Endothelial cell of umbilical vein (primary cell): ENCODE results near the gene FHIT. TPM values are rescaled to one million over a fixed set of nuclear protein-coding genes. Genes with fewer than 3 reads are reported as not detected.

ENCODE experiments used
- BruUV-seq: library from RNA; stranded (reverse); fragments of 400-500 nt; replicated peaks from 2 replicates; lab custom pipeline; 2021; lab: Mats Ljungman, UMichigan
- CTCF ChIA-PET: fragments of 300-600, 350-600 bp; sonication (Branson Sonifier 250); formaldehyde crosslinking; loops from one replicate; lab custom pipeline; 2021; ENCODE audit warnings: antibody characterized with exemption, inconsistent platforms; lab: Charles Lee
- POLR2A ChIA-PET: fragments of 300-600, 350-600 bp; sonication (Branson Sonifier 250); formaldehyde crosslinking; loops from one replicate; lab custom pipeline; 2021; ENCODE audit warnings: antibody characterized with exemption, inconsistent platforms; lab: Charles Lee
- DNase-seq: peaks from one replicate; pipeline ENCODE4 v3.0.0-alpha.2; 2011; ENCODE audit warnings: low read depth, low spot score
- FAIRE-seq: peaks from 2 replicates; lab custom pipeline; 2011; peaks lifted over from hg19 to GRCh38; lab: Jason Lieb, UNC
- H2AFZ ChIP-seq: 2 replicates; pipeline ENCODE4 v1.6.0; 2012; ENCODE audit warnings: low read depth, low read length, control low read depth, inconsistent platforms
- H3K27ac ChIP-seq: 2 replicates; pipeline ENCODE4 v1.5.1; 2011; ENCODE audit warnings: low read depth, mild to moderate bottlenecking, control low read depth, low read length, moderate library complexity; ENCODE audit not compliant: insufficient read depth
- H3K27me3 ChIP-seq, 2 experiments: 2 replicates each; pipeline versions ENCODE4 v1.6.0 to v1.6.1; 2011; ENCODE audit warnings: low read length in 2 of 2, mixed read lengths in 1 of 2; ENCODE audit not compliant: control insufficient read depth in 2 of 2, insufficient read depth in 2 of 2
- H3K36me3 ChIP-seq, 2 experiments: 2 replicates in 1 of 2; 3 replicates in 1 of 2; pipeline ENCODE4 v1.5.1; 2011; ENCODE audit warnings: low read length in 2 of 2, mild to moderate bottlenecking in 1 of 2, moderate library complexity in 1 of 2; ENCODE audit not compliant: control insufficient read depth in 2 of 2, insufficient read depth in 2 of 2; ENCODE audit errors: extremely low read depth in 1 of 2
- H3K4me1 ChIP-seq: 3 replicates; pipeline ENCODE4 v1.5.1; 2011; ENCODE audit warnings: mild to moderate bottlenecking, low read length; ENCODE audit not compliant: control insufficient read depth, insufficient read depth; ENCODE audit errors: extremely low read depth
- H3K4me2 ChIP-seq: 2 replicates; pipeline ENCODE4 v1.6.1; 2011; ENCODE audit warnings: low read length, control low read depth, mixed read lengths; ENCODE audit not compliant: insufficient read depth
- H3K4me3 ChIP-seq, 3 experiments: fragments of 200-600 bp in 1 of 3; sonication (generic), shearing (Covaris generic) in 1 of 3; replicated peaks in 1 of 3; 2 replicates each; pipeline ENCODE4 v1.5.1; 2011 to 2016; ENCODE audit warnings: control low read depth in 3 of 3, low read length in 3 of 3, mild to moderate bottlenecking in 2 of 3, inconsistent platforms in 1 of 3, low read depth in 1 of 3, moderate library complexity in 1 of 3; ENCODE audit not compliant: insufficient read depth in 1 of 3
- H3K79me2 ChIP-seq: 2 replicates; pipeline ENCODE4 v1.6.0; 2012; ENCODE audit warnings: low read length, inconsistent platforms; ENCODE audit not compliant: control insufficient read depth, insufficient read depth
- H3K9ac ChIP-seq: replicated peaks from 2 replicates; pipeline ENCODE3; 2011; ENCODE audit warnings: low read length, control low read depth; ENCODE audit not compliant: insufficient read depth; ENCODE audit errors: extremely low read depth
- H3K9me1 ChIP-seq: replicated peaks from 3 replicates; pipeline ENCODE4 v1.6.0; 2011; ENCODE audit warnings: mild to moderate bottlenecking, low read length; ENCODE audit not compliant: control insufficient read depth, insufficient read depth; ENCODE audit errors: extremely low read depth
- H3K9me3 ChIP-seq: replicated peaks from 2 replicates; pipeline ENCODE4 v1.5.1; 2012; ENCODE audit warnings: low read length, inconsistent platforms; ENCODE audit not compliant: control insufficient read depth, insufficient read depth
- H4K20me1 ChIP-seq: replicated peaks from 2 replicates; pipeline ENCODE3; 2011; ENCODE audit warnings: mild to moderate bottlenecking, low read length; ENCODE audit not compliant: control insufficient read depth, insufficient read depth; ENCODE audit errors: extremely low read depth
- CTCF ChIP-seq, 2 donors: IDR thresholded peaks; 1 replicate in 1 of 2; 2 replicates in 1 of 2; pipeline ENCODE4 v1.5.1; 2011; ENCODE audit warnings: low read length in 2 of 2, mild to moderate bottlenecking in 2 of 2, moderate library complexity in 2 of 2, control low read depth in 1 of 2, inconsistent platforms in 1 of 2, low read depth in 1 of 2; ENCODE audit not compliant: insufficient read depth in 1 of 2; ENCODE audit errors: extremely low read depth in 1 of 2
- EZH2 ChIP-seq: IDR thresholded peaks from 2 replicates; pipeline ENCODE4 v1.6.1; 2012; ENCODE audit warnings: borderline replicate concordance, low read depth, mild to moderate bottlenecking, moderate library complexity, low read length, inconsistent platforms; ENCODE audit not compliant: severe bottlenecking
- FOS ChIP-seq: IDR thresholded peaks from 2 replicates; pipeline ENCODE4 v1.6.1; 2011; ENCODE audit warnings: mild to moderate bottlenecking, low read length, moderate library complexity, borderline replicate concordance; ENCODE audit not compliant: insufficient read depth
- GATA2 ChIP-seq: IDR thresholded peaks from 2 replicates; pipeline ENCODE4 v1.7.0; 2011; ENCODE audit warnings: low read depth, mild to moderate bottlenecking, moderate library complexity, mixed read lengths, low read length; ENCODE audit not compliant: insufficient read length, insufficient read depth
- MYC ChIP-seq: IDR thresholded peaks from one replicate; pipeline ENCODE4 v1.6.1; 2011; ENCODE audit warnings: mild to moderate bottlenecking, low read depth, low read length
- POLR2AphosphoS5 ChIP-seq: IDR thresholded peaks from 2 replicates; pipeline ENCODE4 v1.6.1; 2012; ENCODE audit warnings: low read depth, mild to moderate bottlenecking, control low read depth, low read length, moderate library complexity; ENCODE audit not compliant: insufficient read depth
- dilution Hi-C: fragments of 300-500 bp; cut with MboI; formaldehyde crosslinking; loops from one replicate; pipeline ENCODE4 v1.15.0; 2019; ENCODE audit warnings: low sequenced_read_pairs; ENCODE audit not compliant: extremely low pct_ligation_motif_present
- intact Hi-C: fragments of 100-400 bp; cut with micrococcal nuclease; formaldehyde crosslinking; loops from one replicate; pipeline ENCODE4 v1.10.0; 2022
- polyA plus RNA-seq, 4 experiments: library from polyadenylated mRNA; depleted of rRNA in 3 of 4; stranded (reverse) in 3 of 4; unstranded in 1 of 4; fragments of >200 nt; gene quantifications; 2 replicates each; pipeline versions ENCODE4 v1.2.1 to v1.2.3, GENCODE V29; 2011 to 2012; ENCODE audit warnings: missing spikeins in 1 of 4
- total RNA-seq: library from RNA; stranded (reverse); gene quantifications from 2 replicates; pipeline ENCODE4 v1.2.3, GENCODE V29; 2021
- TF ChIP-seq, protein P1 (sequence below): IDR thresholded peaks from 2 replicates; pipeline ENCODE4 v1.6.1; 2011; ENCODE audit not compliant: insufficient read depth, insufficient read length

Gene FHIT
- total and polyA plus RNA-seq, 2 donors (not counting 3 experiments of a cell fraction or from before 2014, with no cell fraction given), result 0.47 to 2.2 TPM

DNA sequence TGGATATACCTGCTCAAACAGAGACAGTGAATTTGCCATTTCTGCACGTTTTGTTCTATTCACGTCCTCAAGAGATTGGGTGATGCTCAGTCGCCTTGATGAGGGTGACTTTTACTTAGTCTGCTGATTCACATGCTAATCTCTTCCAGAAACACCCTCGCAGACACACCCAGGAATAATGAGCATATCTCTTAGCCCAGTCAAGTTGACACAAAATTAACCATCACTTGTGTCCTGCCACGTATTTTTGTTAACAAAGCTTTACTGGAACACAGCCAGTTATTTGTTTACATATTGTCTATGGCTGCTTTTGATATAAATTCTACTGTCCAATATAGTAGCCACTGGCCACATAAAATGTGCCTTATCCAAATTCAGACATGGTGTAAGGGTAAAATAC is 218.3 kb downstream of the FHIT start:
- Histone ChIP-seq H3K4me1 (no peaks in the 10 kb centered on the region), H2AFZ (no peak overlapping the region), H4K20me1 (no peaks in the 10 kb centered on the region), H3K4me2 (no peak overlapping the region), H3K79me2 (no peaks in the 10 kb centered on the region), H3K9me1 (no peaks in the 10 kb centered on the region), H3K27me3 (no peaks in the 10 kb centered on the region), H3K27ac (no peak overlapping the region), H3K4me3 (no peak overlapping the region), H3K9me3 (no peaks in the 10 kb centered on the region), H3K9ac (no peak overlapping the region), H3K36me3 (no peaks in the 10 kb centered on the region)
- POLR2A ChIA-PET, result no interaction called here
- CTCF ChIA-PET, result no interaction called here
- TF ChIP-seq, protein P1, sequence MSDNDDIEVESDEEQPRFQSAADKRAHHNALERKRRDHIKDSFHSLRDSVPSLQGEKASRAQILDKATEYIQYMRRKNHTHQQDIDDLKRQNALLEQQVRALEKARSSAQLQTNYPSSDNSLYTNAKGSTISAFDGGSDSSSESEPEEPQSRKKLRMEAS, result no peak
- TF ChIP-seq MYC (no peak), EZH2 (no peak), POLR2AphosphoS5 (no peak)
- intact Hi-C loops (no loop called here), dilution Hi-C loops (no loop called here)
- no peak for FAIRE-seq
- DNase-seq, result no peak
- BruUV-seq, result no TSS peak

- H3K9ac ChIP-seq, result no peak overlapping the region
Observed at GRCh38 chr3:61031503-61031902, 219.7 kb downstream of the FHIT start.

More at GRCh38 chr3:61031503-61031902, 219.7 kb downstream of the FHIT start:
- Histone ChIP-seq H4K20me1 (no peaks in the 10 kb centered on the region), H3K4me1 (no peaks in the 10 kb centered on the region), H2AFZ (no peak overlapping the region), H3K27me3 (no peaks in the 10 kb centered on the region), H3K4me2 (no peak overlapping the region), H3K9me1 (no peaks in the 10 kb centered on the region), H3K4me3 (no peak overlapping the region), H3K79me2 (no peaks in the 10 kb centered on the region), H3K27ac (no peak overlapping the region), H3K36me3 (no peaks in the 10 kb centered on the region), H3K9me3 (no peaks in the 10 kb centered on the region)
- dilution Hi-C loops (no loop called here), intact Hi-C loops (no loop called here)
- ChIA-PET CTCF (no interaction called here), POLR2A (no interaction called here)
- FAIRE-seq (no peak), DNase-seq (no peak)
- TF ChIP-seq, protein P1, result no peak
- no peak for TF ChIP-seq POLR2AphosphoS5
- no peak for TF ChIP-seq GATA2
- TF ChIP-seq CTCF (IDR thresholded peaks at IDR 0.05; ENCODE audit: extremely low read depth in 1 of 2, insufficient read depth in 1 of 2, low read depth in 1 of 2, low read length in 2 of 2), result no peak
- no peak for TF ChIP-seq FOS
- no peak for TF ChIP-seq MYC
- BruUV-seq, result no TSS peak
